Gastroesophageal sphincter (tissue), 4 donors: ENCODE measurements around the gene MGAT3. TPM values are rescaled to one million over a fixed set of nuclear protein-coding genes. Genes with fewer than 3 reads are reported as not detected.

ENCODE experiments used
- ATAC-seq: fragments of 150-250 bp; one replicate; pipeline ENCODE4 v1.9.1; 2016; ENCODE audit warnings: mild to moderate bottlenecking, moderate library complexity
- H3K27ac ChIP-seq, 4 donors: fragments of 200-600 bp; sonication (generic) in 3 of 4; 1 replicate in 3 of 4; 2 replicates in 1 of 4; pipeline ENCODE4 v1.5.1; 2016 to 2019
- H3K27me3 ChIP-seq: fragments of 200-600 bp; sonication (generic); one replicate; pipeline ENCODE4 v1.5.1; 2019
- H3K36me3 ChIP-seq, 2 donors: fragments of 200-600 bp; sonication (generic); one replicate each; pipeline ENCODE4 v1.5.1; 2019; ENCODE audit warnings: control low read depth in 1 of 2
- H3K4me1 ChIP-seq, 3 donors: fragments of 200-600 bp; sonication (generic); 1 replicate in 2 of 3; 2 replicates in 1 of 3; pipeline ENCODE4 v1.5.1; 2016 to 2019; ENCODE audit warnings: control low read depth in 2 of 3
- H3K4me3 ChIP-seq, 2 donors: fragments of 200-600 bp; sonication (generic); one replicate each; pipeline ENCODE4 v1.5.1; 2019; ENCODE audit warnings: mild to moderate bottlenecking in 1 of 2, moderate library complexity in 1 of 2
- H3K9me3 ChIP-seq, 3 donors: fragments of 200-600 bp; sonication (generic); one replicate each; pipeline ENCODE4 v1.5.1; 2017 to 2019; ENCODE audit warnings: control low read depth in 2 of 3
- CTCF ChIP-seq, 4 experiments: fragments of 200-600 bp in 2 of 4; fragments of 450-650 bp in 2 of 4; sonication (generic) in 1 of 4; IDR thresholded peaks; one replicate each; pipeline ENCODE4 v1.5.1; 2017 to 2019; ENCODE audit warnings: antibody characterized with exemption in 4 of 4, mild to moderate bottlenecking in 2 of 4, moderate library complexity in 2 of 4
- EP300 ChIP-seq: sonication (generic); formaldehyde crosslinking; IDR thresholded peaks from one replicate; pipeline ENCODE4 v1.6.1; 2017; ENCODE audit warnings: antibody characterized with exemption, mild to moderate bottlenecking
- POLR2A ChIP-seq, 2 donors: fragments of 450-650 bp; IDR thresholded peaks; one replicate each; pipeline ENCODE4 v1.6.1; 2017; ENCODE audit warnings: antibody characterized with exemption in 2 of 2, mild to moderate bottlenecking in 2 of 2, moderate library complexity in 1 of 2
- POLR2AphosphoS5 ChIP-seq: sonication (generic); formaldehyde crosslinking; IDR thresholded peaks from one replicate; pipeline ENCODE4 v1.6.1; 2017; ENCODE audit warnings: antibody characterized with exemption
- WGBS, 2 donors: methylation state at CpG; one replicate each; pipeline ENCODE4 v1.1.5; 2018; ENCODE audit warnings: low coverage in 1 of 2; 5-methylcytosine and 5-hydroxymethylcytosine counted together
- total RNA-seq, 4 donors: library from RNA; depleted of rRNA; stranded (reverse); fragments of >200 nt; gene quantifications; one replicate each; pipeline ENCODE4 v1.1.0, GENCODE V29; 2016

MGAT3 gene
- total RNA-seq, 4 donors from 2014 or later: 2.6 to 3.9 (median 2.9) TPM

DNA sequence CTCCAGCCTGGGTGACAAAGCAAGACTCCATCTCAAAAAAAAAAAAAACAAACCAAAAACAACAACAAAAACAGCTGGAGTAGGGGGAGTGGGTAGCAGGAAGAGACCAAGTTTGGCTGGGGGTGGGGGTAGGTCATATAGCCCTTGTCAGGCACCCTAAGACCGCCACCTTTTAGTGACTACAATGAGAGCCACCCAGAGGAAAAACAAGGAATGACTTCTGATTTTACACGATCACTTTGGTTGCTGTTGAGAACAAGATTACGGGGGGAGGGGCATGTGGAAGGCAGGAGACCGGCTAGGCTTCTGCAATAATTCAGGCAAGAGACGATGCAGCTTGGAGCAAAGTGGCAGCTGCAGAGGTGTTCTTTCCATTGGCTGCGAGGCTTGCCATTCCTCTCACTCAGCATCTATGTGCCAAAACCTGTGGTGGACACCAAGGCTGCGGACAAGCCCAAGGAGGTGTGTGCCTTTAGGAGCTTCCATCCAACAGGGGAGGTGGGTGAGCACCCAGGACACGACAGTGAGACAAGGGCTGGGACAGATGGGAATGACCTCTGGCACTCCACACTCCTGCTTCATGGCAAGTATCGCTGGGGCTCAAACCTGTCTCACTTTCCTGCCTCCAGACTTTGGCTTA is 74.0 kb downstream of the MGAT3 start:
- 26 to 41% methylated on average over 6 to 7 of the region's 9 CpGs for WGBS, 2 donors
- Histone ChIP-seq H3K4me1 (peaks cover 2 to 76% (median 56%) of the 10 kb centered on the region in 3 donors), H3K36me3 (peaks cover 0 to 29% of the 10 kb centered on the region in 2 donors), H3K27ac (peak overlapping the region in 1 of 4 donors; percentile 100), H3K9me3 (no peaks in the 10 kb centered on the region), H3K27me3 (no peaks in the 10 kb centered on the region), H3K4me3 (no peak overlapping the region)
- no peak for ATAC-seq
- peak in 2 of 4 experiments; percentile 9 to 17 for TF ChIP-seq CTCF (IDR thresholded peaks at IDR 0.05)
- TF ChIP-seq POLR2AphosphoS5: no peak
- TF ChIP-seq POLR2A (IDR thresholded peaks at IDR 0.05): no peak
- no peak for TF ChIP-seq EP300

GRCh38 chr22:39532215-39533073 is 75.6 kb downstream of the MGAT3 start, which contains the start of gene RPS19BP1:
Gene RPS19BP1 (minus strand): TSS chr22:39532748. CDS start chr22:39532738, 10 bp downstream.
- Histone ChIP-seq H3K9me3 (no peaks in the 10 kb centered on the region), H3K4me3 (peak within 1 kb of the TSS; percentile 45 to 75), H3K4me1 (peaks cover 2 to 61% (median 51%) of the 10 kb centered on the region in 3 donors), H3K27me3 (no peaks in the 10 kb centered on the region), H3K36me3 (peaks cover 0 to 29% of the 10 kb centered on the region in 2 donors), H3K27ac (peak within 1 kb of the TSS; percentile 49 to 95 (median 89))
- ATAC-seq: peak; percentile 94
- peak in 2 of 4 experiments; percentile 28 to 29 for TF ChIP-seq CTCF (IDR thresholded peaks at IDR 0.05)
- no peak for TF ChIP-seq EP300
- peak; percentile 74 for TF ChIP-seq POLR2AphosphoS5
- TF ChIP-seq POLR2A (IDR thresholded peaks at IDR 0.05): peak; percentile 79 to 84
- WGBS, 2 donors: 0% methylated on average over 4 of the region's 67 CpGs; no CpG with 5 or more reads in 1 of the 2 donors

DNA sequence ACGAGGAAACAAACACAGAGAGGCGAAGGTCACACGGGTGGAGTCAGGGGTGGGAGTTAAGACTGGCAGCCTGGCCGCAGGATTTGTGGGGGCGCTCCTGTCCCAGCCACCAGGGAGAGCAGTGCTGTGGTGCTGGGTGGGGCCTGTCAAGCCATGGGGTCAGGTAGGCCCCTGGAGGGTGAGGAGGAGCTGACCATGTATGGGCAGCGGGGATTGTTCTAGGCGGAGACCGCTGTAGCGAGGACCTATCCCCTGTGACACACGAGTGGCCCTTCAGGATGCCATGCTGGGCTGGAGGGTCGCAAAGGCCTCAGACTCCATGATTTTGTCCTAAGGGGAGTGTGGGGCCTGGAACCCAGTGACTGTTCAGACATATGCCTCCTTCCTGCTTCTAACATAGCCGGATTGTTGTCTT is 77.3 kb downstream of the MGAT3 start:
- 78 to 92% methylated on average over 8 to 10 of the region's 12 CpGs for WGBS, 2 donors
- Histone ChIP-seq H3K27ac (peak overlapping the region in 3 of 4 donors; percentile 34 to 59 (median 54)), H3K36me3 (peaks cover 0 to 14% of the 10 kb centered on the region in 2 donors), H3K4me3 (no peak overlapping the region), H3K4me1 (peaks cover 2 to 45% (median 34%) of the 10 kb centered on the region in 3 donors), H3K9me3 (no peaks in the 10 kb centered on the region), H3K27me3 (no peaks in the 10 kb centered on the region)
- ATAC-seq: no peak
- TF ChIP-seq POLR2A (IDR thresholded peaks at IDR 0.05): no peak
- TF ChIP-seq CTCF (IDR thresholded peaks at IDR 0.05): no peak
- TF ChIP-seq POLR2AphosphoS5: no peak
- no peak for TF ChIP-seq EP300

DNA sequence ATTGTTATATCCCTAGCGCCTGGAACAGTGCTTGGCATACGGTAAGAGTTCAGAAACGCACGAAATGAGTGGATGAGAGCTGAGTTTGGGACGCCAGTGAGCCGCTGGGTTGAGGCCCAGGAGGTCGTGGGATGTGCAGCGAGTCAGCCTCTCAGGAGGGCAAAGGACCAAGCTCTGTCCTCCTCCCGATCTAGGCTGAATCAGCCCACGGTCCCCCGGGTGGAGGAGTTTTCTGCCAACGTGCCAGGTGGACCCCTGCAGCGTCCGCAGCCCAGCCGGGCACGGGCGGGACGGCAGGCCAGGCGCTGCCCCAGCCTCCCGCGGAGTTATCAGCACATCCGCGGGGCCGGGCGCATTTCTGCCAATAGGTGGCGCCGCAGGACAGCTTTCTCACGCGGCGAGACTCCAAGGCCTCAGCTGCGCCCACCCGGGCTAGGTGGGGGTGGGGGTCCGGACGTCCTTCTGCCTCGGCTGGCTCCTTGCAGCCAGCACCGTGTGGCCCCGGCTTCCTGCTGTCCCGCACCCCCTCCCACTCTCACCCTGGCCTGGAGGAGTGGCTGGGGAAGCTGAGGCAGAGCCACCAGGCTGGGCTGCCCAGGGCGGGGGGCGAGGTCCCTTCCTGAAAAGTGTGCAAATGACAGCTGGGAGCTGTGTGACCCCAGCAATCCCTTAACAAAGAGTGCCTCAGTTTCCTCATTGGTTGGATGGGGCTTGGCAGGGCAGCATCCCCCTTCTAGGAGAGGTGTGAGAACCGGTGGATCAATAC is 78.0 kb downstream of the MGAT3 start:
- H3K27me3 ChIP-seq: no peaks in the 10 kb centered on the region
- peak; percentile 24 for ATAC-seq
- H3K36me3 ChIP-seq: peaks cover 0 to 9% of the 10 kb centered on the region in 2 donors
- peak overlapping the region in 1 of 2 donors; percentile 21 for H3K4me3 ChIP-seq
- H3K4me1 ChIP-seq: peaks cover 2 to 38% (median 28%) of the 10 kb centered on the region in 3 donors
- no peak for TF ChIP-seq EP300
- no peak for TF ChIP-seq POLR2A (IDR thresholded peaks at IDR 0.05)
- peak in 3 of 4 experiments; percentile 93 to 99 (median 94) for TF ChIP-seq CTCF (IDR thresholded peaks at IDR 0.05)
- TF ChIP-seq POLR2AphosphoS5: no peak
- WGBS, 2 donors: 0% methylated on average over 1 of the region's 41 CpGs; no CpG with 5 or more reads in 1 of the 2 donors
- H3K27ac ChIP-seq: peak overlapping the region in 3 of 4 donors; percentile 34 to 59 (median 54)
- H3K9me3 ChIP-seq: no peaks in the 10 kb centered on the region
